Measurements from ENCODE around the gene SND1. TPM values are rescaled to one million over a fixed set of nuclear protein-coding genes. Genes with fewer than 3 reads are reported as not detected.

The SND1 gene
- total RNA-seq, 1 donor from 2014 or later, result 85.9 TPM

GRCh38 chr7:128120976-128121490, 469.0 kb downstream of the SND1 start:
- TF ChIP-seq CTCF (IDR thresholded peaks at IDR 0.05), result no peak
- no peak for TF ChIP-seq POLR2A (IDR thresholded peaks at IDR 0.05)
- TF ChIP-seq POLR2AphosphoS5 (IDR thresholded peaks at IDR 0.05; ENCODE audit: insufficient read depth in 1 of 2, low read depth in 1 of 2), result no peak
- Histone ChIP-seq H3K36me3 (no peaks in the 10 kb centered on the region), H3K4me1 (no peaks in the 10 kb centered on the region), H3K4me3 (no peak overlapping the region), H3K27ac (no peak overlapping the region), H3K9me3 (no peaks in the 10 kb centered on the region), H3K27me3 (no peaks in the 10 kb centered on the region)
- intact Hi-C loops (cut with DNase I), result no loop called here
- DNase-seq (ENCODE audit: extremely low spot score in 2 of 2), result peak; percentile 58 to 74

- H3K27me3 ChIP-seq, result no peaks in the 10 kb centered on the region
- H3K4me1 ChIP-seq, result no peaks in the 10 kb centered on the region
- no peak overlapping the region for H3K27ac ChIP-seq
- DNase-seq (ENCODE audit: extremely low spot score in 2 of 2), result peak; percentile 65 to 74
- H3K4me3 ChIP-seq, result peak overlapping the region in 1 of 2 donors; percentile 41
- H3K9me3 ChIP-seq, result no peaks in the 10 kb centered on the region
- TF ChIP-seq CTCF (IDR thresholded peaks at IDR 0.05) (no peak), POLR2A (IDR thresholded peaks at IDR 0.05) (no peak), POLR2AphosphoS5 (IDR thresholded peaks at IDR 0.05; ENCODE audit: insufficient read depth in 1 of 2, low read depth in 1 of 2) (no peak)
- intact Hi-C loops (cut with DNase I), result no loop called here
- H3K36me3 ChIP-seq, result no peaks in the 10 kb centered on the region
Observed at GRCh38 chr7:128121711-128122530, 469.9 kb downstream of the SND1 start.

DNA sequence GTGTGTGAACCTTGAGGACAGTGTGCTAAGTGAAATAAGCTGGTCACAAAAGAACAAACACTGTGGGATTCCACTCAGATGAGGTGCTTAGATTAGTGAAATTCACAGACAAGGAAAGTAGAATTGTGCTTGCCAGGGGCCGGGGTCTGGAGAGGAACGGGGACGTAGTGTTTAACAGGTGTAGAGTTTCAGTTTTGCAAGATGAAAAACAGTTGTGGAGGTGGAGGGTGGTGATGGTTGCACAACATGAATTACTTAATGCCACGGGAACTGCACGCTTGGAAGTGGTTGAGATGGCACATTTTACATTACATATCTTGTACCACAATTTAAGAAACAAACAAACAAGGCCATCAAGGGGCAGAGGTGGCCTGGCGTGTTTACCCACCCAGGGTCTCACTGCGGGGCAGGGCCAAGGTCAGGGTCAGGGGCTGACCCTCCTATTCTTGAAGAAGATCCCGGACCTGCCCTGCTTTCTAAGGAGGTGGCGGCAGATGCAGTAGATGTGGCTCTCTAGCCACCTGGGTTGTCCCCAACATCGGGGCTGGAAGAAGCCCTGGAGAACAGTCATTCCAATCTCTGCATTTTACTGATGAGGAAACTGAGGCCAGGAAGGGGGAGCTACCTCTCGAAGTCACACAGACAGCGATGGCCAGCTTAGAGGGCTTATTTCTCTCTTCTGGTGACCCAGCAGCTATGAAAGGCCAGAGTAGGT, 470.7 kb downstream of the SND1 start:
- Histone ChIP-seq H3K27me3 (no peaks in the 10 kb centered on the region), H3K4me1 (no peaks in the 10 kb centered on the region), H3K36me3 (no peaks in the 10 kb centered on the region), H3K9me3 (no peaks in the 10 kb centered on the region), H3K27ac (no peak overlapping the region), H3K4me3 (no peak overlapping the region)
- peak; percentile 47 to 58 for DNase-seq (ENCODE audit: extremely low spot score in 2 of 2)
- TF ChIP-seq CTCF (IDR thresholded peaks at IDR 0.05), result no peak
- TF ChIP-seq POLR2A (IDR thresholded peaks at IDR 0.05), result no peak
- no peak for TF ChIP-seq POLR2AphosphoS5 (IDR thresholded peaks at IDR 0.05; ENCODE audit: insufficient read depth in 1 of 2, low read depth in 1 of 2)
- intact Hi-C loops (cut with DNase I), result no loop called here

DNA sequence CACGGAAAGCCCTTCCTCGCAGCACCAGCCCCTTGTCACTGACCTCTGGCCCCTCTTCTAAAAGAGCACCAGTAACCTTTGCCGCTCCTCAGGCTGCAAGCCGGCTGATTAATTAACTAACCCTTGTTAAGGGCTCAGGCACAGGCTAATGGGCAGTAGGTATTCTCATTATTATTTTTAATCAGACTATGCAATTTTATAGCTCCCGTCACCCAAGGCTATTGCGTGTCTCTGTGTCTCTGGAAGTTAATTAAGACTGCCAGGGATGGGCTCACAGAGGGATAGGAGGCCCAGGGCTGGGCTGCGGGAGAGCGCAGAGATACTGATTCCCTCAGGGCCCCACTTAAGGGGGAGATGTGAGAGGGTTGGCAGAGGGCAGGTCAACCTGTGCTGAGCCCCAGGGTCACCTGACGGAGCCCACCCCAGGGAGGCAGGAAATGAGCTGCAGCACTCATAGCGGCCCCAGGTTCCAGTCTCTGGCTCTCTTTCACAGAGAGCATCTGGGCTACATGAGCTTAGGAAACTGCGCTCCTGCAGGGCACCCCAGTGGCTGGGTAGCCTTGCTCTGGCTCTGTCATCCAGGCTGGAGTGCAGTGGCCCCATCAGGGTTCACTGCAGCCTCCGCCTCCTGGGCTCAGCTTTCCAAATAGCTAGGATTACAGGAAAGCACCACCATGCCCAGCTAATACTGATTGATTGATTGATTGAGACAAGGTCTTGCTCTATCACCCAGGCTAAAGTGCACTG, 471.5 kb downstream of the SND1 start:
- Histone ChIP-seq H3K36me3 (no peaks in the 10 kb centered on the region), H3K27me3 (no peaks in the 10 kb centered on the region), H3K9me3 (no peaks in the 10 kb centered on the region), H3K4me3 (no peak overlapping the region), H3K27ac (no peak overlapping the region), H3K4me1 (no peaks in the 10 kb centered on the region)
- DNase-seq (ENCODE audit: extremely low spot score in 2 of 2), result peak; percentile 52 to 54
- TF ChIP-seq CTCF (IDR thresholded peaks at IDR 0.05) (no peak), POLR2AphosphoS5 (IDR thresholded peaks at IDR 0.05; ENCODE audit: insufficient read depth in 1 of 2, low read depth in 1 of 2) (no peak), POLR2A (IDR thresholded peaks at IDR 0.05) (no peak)
- intact Hi-C loops (cut with DNase I), result no loop called here

Data from vagina (tissue), 2 donors.